K562 treated with DMSO at 1 percent for 4 hours (cell line): ENCODE data around the gene BAIAP2L1. TPM values are rescaled to one million over a fixed set of nuclear protein-coding genes. Genes with fewer than 3 reads are reported as not detected.

ENCODE experiments used
- total RNA-seq: library from RNA; unstranded; fragments of 300-600 nt; gene quantifications from 2 replicates; pipeline ENCODE4 v1.2.3, GENCODE V29; 2022; ENCODE audit not compliant: insufficient read depth

The BAIAP2L1 gene, protein sequence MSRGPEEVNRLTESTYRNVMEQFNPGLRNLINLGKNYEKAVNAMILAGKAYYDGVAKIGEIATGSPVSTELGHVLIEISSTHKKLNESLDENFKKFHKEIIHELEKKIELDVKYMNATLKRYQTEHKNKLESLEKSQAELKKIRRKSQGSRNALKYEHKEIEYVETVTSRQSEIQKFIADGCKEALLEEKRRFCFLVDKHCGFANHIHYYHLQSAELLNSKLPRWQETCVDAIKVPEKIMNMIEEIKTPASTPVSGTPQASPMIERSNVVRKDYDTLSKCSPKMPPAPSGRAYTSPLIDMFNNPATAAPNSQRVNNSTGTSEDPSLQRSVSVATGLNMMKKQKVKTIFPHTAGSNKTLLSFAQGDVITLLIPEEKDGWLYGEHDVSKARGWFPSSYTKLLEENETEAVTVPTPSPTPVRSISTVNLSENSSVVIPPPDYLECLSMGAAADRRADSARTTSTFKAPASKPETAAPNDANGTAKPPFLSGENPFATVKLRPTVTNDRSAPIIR
- total RNA-seq: 11.4 and 13.6 TPM in 2 replicates

GRCh38 chr7:98400542-98401340 is at the start of gene BAIAP2L1:
Gene BAIAP2L1, minus strand, starts transcription at chr7:98401090. Its CDS starts 238 bp downstream, at chr7:98400852.

DNA sequence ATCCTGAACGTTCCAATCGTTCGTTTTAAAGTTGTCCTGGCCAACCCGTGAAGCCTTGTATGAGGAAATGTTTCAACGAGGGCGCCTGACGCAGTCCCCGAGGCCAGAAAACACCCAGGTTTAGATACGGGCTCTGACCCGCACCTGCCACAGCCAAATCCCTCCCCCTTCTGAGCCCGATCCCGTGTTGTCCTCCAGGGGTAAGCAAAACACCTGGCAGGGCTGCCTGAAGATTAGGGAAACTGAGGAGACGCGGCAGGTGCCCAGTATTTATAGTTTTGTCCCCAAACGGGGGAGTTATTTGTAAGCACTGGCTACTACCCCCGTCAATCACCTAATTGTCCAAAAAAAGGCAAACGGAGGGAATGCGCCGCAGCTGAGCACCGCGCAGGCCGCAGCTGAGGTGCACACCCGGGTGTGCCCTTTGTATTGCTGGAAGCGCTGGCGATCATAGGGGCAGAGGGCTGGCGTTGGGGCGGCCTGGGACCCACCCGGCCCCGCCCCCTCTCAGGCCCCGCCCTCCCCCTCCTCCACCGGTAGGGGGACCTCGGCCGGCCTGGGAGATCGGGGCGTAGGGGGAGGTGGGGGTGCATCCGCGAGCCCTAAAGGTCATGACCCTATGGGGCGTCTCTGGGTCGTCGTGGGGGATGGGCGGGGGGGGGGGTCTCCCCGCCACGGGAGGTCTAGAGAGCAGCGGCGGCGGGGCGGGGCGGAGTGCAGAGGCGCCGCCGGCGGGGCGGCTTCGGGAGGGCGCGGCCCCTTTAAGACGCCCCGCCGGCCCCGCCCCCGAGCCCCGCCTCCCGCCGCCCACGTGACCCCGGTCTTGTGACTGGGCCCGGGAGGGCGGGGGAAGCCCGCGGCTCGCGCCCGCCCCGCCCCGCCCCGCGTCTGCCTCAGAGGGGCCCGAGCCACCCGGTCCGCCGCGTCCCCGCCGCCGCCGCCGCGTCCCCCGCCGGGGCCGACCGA is 119.8 kb downstream of the BAIAP2L1 start, which contains the start of gene BRI3:
Gene BRI3, plus strand, starts transcription at position 896 of the 966 bp plus-strand sequence. CDS start 110 bp downstream, outside the sequence.

GRCh38 chr7:98251601-98252424 is 149.1 kb downstream of the BAIAP2L1 start, which contains the start of gene TECPR1:
Gene TECPR1, minus strand, starts transcription at chr7:98252232. Its CDS starts 6,086 bp downstream, at chr7:98246146.

Other genes with a start within 250 kb of the BAIAP2L1 start
- gene BHLHA15, start 189.7 kb downstream of the BAIAP2L1 start, total RNA-seq: 4.5 TPM in 1 of 2 replicates, not detected in the other
- gene TECPR1, start 148.9 kb downstream of the BAIAP2L1 start, total RNA-seq: 10.9 and 17.1 TPM in 2 replicates
- gene BRI3, start 119.4 kb downstream of the BAIAP2L1 start, total RNA-seq: 149 and 170 TPM in 2 replicates
- gene NPTX2, start 216.2 kb upstream of the BAIAP2L1 start, total RNA-seq: not detected in 2 replicates